GM12872 (cell line): ENCODE results near the gene ZMYND15.

Experiments used
- CTCF ChIP-seq: IDR thresholded peaks from 3 replicates; pipeline ENCODE4 v1.5.1; 2011; ENCODE audit warnings: low read depth, mild to moderate bottlenecking, low read length, moderate library complexity; ENCODE audit not compliant: insufficient read depth

ZMYND15 gene

GRCh38 chr17:4715063-4715744 lies 24.4 kb upstream of the ZMYND15 start:
- no peak for TF ChIP-seq CTCF

GRCh38 chr17:4716081-4716480 lies 23.6 kb upstream of the ZMYND15 start:
- TF ChIP-seq CTCF: no peak

- TF ChIP-seq CTCF: no peak
Observed at GRCh38 chr17:4717791-4718190, 21.8 kb upstream of the ZMYND15 start.

GRCh38 chr17:4718276-4718675 lies 21.4 kb upstream of the ZMYND15 start:
- TF ChIP-seq CTCF: no peak

GRCh38 chr17:4719146-4719545 lies 20.5 kb upstream of the ZMYND15 start:
- TF ChIP-seq CTCF: no peak

GRCh38 chr17:4719684-4720221 lies 19.9 kb upstream of the ZMYND15 start:
- no peak for TF ChIP-seq CTCF

- no peak for TF ChIP-seq CTCF
Observed at GRCh38 chr17:4720787-4721186, 18.8 kb upstream of the ZMYND15 start.
